ENCODE results near the gene ATL3.

GRCh38 chr11:63595296-63595695, 75.9 kb downstream of the ATL3 start:
- TF ChIP-seq CTCF (IDR thresholded peaks at IDR 0.05 in 4 of 5, conservative IDR thresholded peaks at IDR 0.05 in 1 of 5): no peak
- no peak for TF ChIP-seq POLR2A (IDR thresholded peaks at IDR 0.05)

Data from gastrocnemius medialis (tissue), 4 donors.